Erythroblast (primary cell): ENCODE data around the gene TTYH2.

Source experiments
- GATA1 ChIP-seq: IDR thresholded peaks from 2 replicates; pipeline ENCODE4 v1.6.1; 2011; ENCODE audit warnings: low read depth, mild to moderate bottlenecking, control low read depth, low read length, moderate library complexity
- POLR2A ChIP-seq: IDR thresholded peaks from 2 replicates; pipeline ENCODE4 v1.6.1; 2011; ENCODE audit warnings: mild to moderate bottlenecking, low read length

DNA sequence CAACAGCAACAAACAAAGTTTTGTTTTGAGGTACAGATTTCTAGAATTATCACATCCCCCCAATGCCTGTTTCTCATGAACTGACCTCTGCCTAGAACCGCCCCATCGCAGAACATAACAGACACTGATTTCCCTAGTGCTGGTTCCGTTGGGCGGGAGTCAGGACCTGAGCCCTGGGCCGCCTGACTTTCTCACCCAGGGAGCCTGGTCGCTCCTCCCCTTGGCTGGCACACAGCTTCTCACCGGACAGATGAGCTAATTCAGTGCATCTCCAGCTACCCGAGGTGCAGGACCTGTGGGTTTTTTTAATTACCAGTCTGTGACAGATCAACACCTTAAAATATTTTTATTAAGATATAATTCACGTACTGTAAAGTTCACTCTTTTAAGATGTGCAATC, 30.0 kb upstream of the TTYH2 start:
- TF ChIP-seq POLR2A (no peak), GATA1 (no peak)
